ENCODE measurements around the gene PBX1. TPM values are rescaled to one million over a fixed set of nuclear protein-coding genes. Genes with fewer than 3 reads are reported as not detected.

Gene PBX1
- total RNA-seq, 1 experiment from 2014 or later: 9.8 TPM

GRCh38 chr1:164771619-164772361, 212.8 kb downstream of the PBX1 start:
- peak overlapping the region; percentile 62 for H3K4me2 ChIP-seq (ENCODE audit: low read length)
- no peaks in the 10 kb centered on the region for H3K36me3 ChIP-seq (ENCODE audit: low read depth, low read length)
- peak; percentile 90 for DNase-seq
- peaks cover 49% of the 10 kb centered on the region for H3K4me1 ChIP-seq (ENCODE audit: insufficient read depth, low read length)
- peak; percentile 53 for ATAC-seq
- H4K20me1 ChIP-seq (ENCODE audit: low read length): no peaks in the 10 kb centered on the region
- no peaks in the 10 kb centered on the region for H3K27me3 ChIP-seq (ENCODE audit: low read length)
- intact Hi-C loops (cut with micrococcal nuclease): loop anchor here (1.0 to 5.0 kb wide), 4 partner anchors 16 to 159 kb away; no protein-coding TSS in a partner anchor
- BruUV-seq (replicated peaks): TSS peak; percentile 53
- peak overlapping the region; percentile 11; the same call in 1 of the 2 replicates for H3K4me3 ChIP-seq (ENCODE audit: low read length)
- H3K9ac ChIP-seq (ENCODE audit: low read length): peak overlapping the region; percentile 26
- CTCF ChIA-PET: interaction anchor here (0.6 to 1.3 kb wide), 2 partner anchors 13 to 36 kb away, joined by 3 read pairs; no protein-coding TSS in a partner anchor
- no peaks in the 10 kb centered on the region for H3K9me3 ChIP-seq (ENCODE audit: low read length)
- no peaks in the 10 kb centered on the region for H3K79me2 ChIP-seq (ENCODE audit: low read length)
- H3F3A ChIP-seq (ENCODE audit: low read length, unreplicated experiment): no peaks in the 10 kb centered on the region
- no peaks in the 10 kb centered on the region for H3K9me2 ChIP-seq (replicated peaks; ENCODE audit: low read length)
- H3K27ac ChIP-seq (ENCODE audit: low read length): peak overlapping the region; percentile 87
- POLR2A ChIA-PET (ENCODE audit: unreplicated experiment): no interaction called here
- TF ChIP-seq EZH2 (IDR thresholded peaks at IDR 0.05; ENCODE audit: low read length, unreplicated experiment): no peak
- H2AFZ ChIP-seq (ENCODE audit: low read length): peak overlapping the region; percentile 58

GRCh38 chr1:164772635-164773034, 213.7 kb downstream of the PBX1 start:
- peaks cover 41% of the 10 kb centered on the region for H3K4me1 ChIP-seq (ENCODE audit: insufficient read depth, low read length)
- ChIA-PET POLR2A (ENCODE audit: unreplicated experiment) (no interaction called here), CTCF (interaction anchor here (0.6 kb wide), 1 partner anchor 22 kb away, joined by 3 read pairs; no protein-coding TSS in a partner anchor)
- no TSS peak for BruUV-seq (replicated peaks)
- DNase-seq: peak; percentile 97
- peak overlapping the region; percentile 26 for H3K9ac ChIP-seq (ENCODE audit: low read length)
- H3K36me3 ChIP-seq (ENCODE audit: low read depth, low read length): no peaks in the 10 kb centered on the region
- TF ChIP-seq EZH2 (IDR thresholded peaks at IDR 0.05; ENCODE audit: low read length, unreplicated experiment): no peak
- no peak for TF ChIP-seq EZH2phosphoT487 (IDR thresholded peaks at IDR 0.05; ENCODE audit: borderline replicate concordance, low read length)
- TF ChIP-seq, protein P1, sequence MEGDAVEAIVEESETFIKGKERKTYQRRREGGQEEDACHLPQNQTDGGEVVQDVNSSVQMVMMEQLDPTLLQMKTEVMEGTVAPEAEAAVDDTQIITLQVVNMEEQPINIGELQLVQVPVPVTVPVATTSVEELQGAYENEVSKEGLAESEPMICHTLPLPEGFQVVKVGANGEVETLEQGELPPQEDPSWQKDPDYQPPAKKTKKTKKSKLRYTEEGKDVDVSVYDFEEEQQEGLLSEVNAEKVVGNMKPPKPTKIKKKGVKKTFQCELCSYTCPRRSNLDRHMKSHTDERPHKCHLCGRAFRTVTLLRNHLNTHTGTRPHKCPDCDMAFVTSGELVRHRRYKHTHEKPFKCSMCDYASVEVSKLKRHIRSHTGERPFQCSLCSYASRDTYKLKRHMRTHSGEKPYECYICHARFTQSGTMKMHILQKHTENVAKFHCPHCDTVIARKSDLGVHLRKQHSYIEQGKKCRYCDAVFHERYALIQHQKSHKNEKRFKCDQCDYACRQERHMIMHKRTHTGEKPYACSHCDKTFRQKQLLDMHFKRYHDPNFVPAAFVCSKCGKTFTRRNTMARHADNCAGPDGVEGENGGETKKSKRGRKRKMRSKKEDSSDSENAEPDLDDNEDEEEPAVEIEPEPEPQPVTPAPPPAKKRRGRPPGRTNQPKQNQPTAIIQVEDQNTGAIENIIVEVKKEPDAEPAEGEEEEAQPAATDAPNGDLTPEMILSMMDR (conservative IDR thresholded peaks at IDR 0.05; ENCODE audit: low read depth, low read length): no peak
- no peaks in the 10 kb centered on the region for H3K9me2 ChIP-seq (replicated peaks; ENCODE audit: low read length)
- intact Hi-C loops (cut with micrococcal nuclease): loop anchor here (1.0 to 5.0 kb wide), 4 partner anchors 15 to 160 kb away; no protein-coding TSS in a partner anchor
- H2AFZ ChIP-seq (ENCODE audit: low read length): peak overlapping the region; percentile 58
- peak overlapping the region; percentile 87 for H3K27ac ChIP-seq (ENCODE audit: low read length)
- no peaks in the 10 kb centered on the region for H4K20me1 ChIP-seq (ENCODE audit: low read length)
- H3K27me3 ChIP-seq (ENCODE audit: low read length): no peaks in the 10 kb centered on the region
- peak; percentile 96 for ATAC-seq
- no peak overlapping the region for H3K4me3 ChIP-seq (ENCODE audit: low read length)
- no peaks in the 10 kb centered on the region for H3K9me3 ChIP-seq (ENCODE audit: low read length)
- no peaks in the 10 kb centered on the region for H3K79me2 ChIP-seq (ENCODE audit: low read length)
- H3F3A ChIP-seq (ENCODE audit: low read length, unreplicated experiment): no peaks in the 10 kb centered on the region
- H3K4me2 ChIP-seq (ENCODE audit: low read length): peak overlapping the region; percentile 62

- POLR2A ChIA-PET (ENCODE audit: unreplicated experiment): no interaction called here
- H3K79me2 ChIP-seq (ENCODE audit: low read length): no peaks in the 10 kb centered on the region
- no peaks in the 10 kb centered on the region for H4K20me1 ChIP-seq (ENCODE audit: low read length)
- intact Hi-C loops (cut with micrococcal nuclease): loop anchor here (5.0 kb wide), 1 partner anchor 161 kb away; no protein-coding TSS in a partner anchor
- DNase-seq (no peak), ATAC-seq (no peak)
- no TSS peak for BruUV-seq (replicated peaks)
- H3K9me3 ChIP-seq (ENCODE audit: low read length): no peaks in the 10 kb centered on the region
- peak overlapping the region; percentile 87 for H3K27ac ChIP-seq (ENCODE audit: low read length)
- H3F3A ChIP-seq (ENCODE audit: low read length, unreplicated experiment): no peaks in the 10 kb centered on the region
- H3K4me3 ChIP-seq (ENCODE audit: low read length): no peak overlapping the region
- H3K4me2 ChIP-seq (ENCODE audit: low read length): peak overlapping the region; percentile 62; the same call in 1 of the 2 replicates
- CTCF ChIA-PET: no interaction called here
- H3K27me3 ChIP-seq (ENCODE audit: low read length): no peaks in the 10 kb centered on the region
- H3K4me1 ChIP-seq (ENCODE audit: insufficient read depth, low read length): peaks cover 36% of the 10 kb centered on the region
- H3K36me3 ChIP-seq (ENCODE audit: low read depth, low read length): no peaks in the 10 kb centered on the region
- no peak overlapping the region for H3K9ac ChIP-seq (ENCODE audit: low read length)
- TF ChIP-seq, protein P1 (conservative IDR thresholded peaks at IDR 0.05; ENCODE audit: low read depth, low read length): no peak
- no peak for TF ChIP-seq EZH2phosphoT487 (IDR thresholded peaks at IDR 0.05; ENCODE audit: borderline replicate concordance, low read length)
- TF ChIP-seq EZH2 (IDR thresholded peaks at IDR 0.05; ENCODE audit: low read length, unreplicated experiment): no peak
- H2AFZ ChIP-seq (ENCODE audit: low read length): no peak overlapping the region
- H3K9me2 ChIP-seq (replicated peaks; ENCODE audit: low read length): no peaks in the 10 kb centered on the region
Observed at GRCh38 chr1:164773102-164773501, 214.1 kb downstream of the PBX1 start.
